Endothelial cell of umbilical vein (primary cell): ENCODE measurements around the gene TMIE. TPM values are rescaled to one million over a fixed set of nuclear protein-coding genes. Genes with fewer than 3 reads are reported as not detected.

Experiments used
- BruUV-seq: library from RNA; stranded (reverse); fragments of 400-500 nt; replicated peaks from 2 replicates; lab custom pipeline; 2021; lab: Mats Ljungman, UMichigan
- CTCF ChIA-PET: fragments of 300-600, 350-600 bp; sonication (Branson Sonifier 250); formaldehyde crosslinking; loops from one replicate; lab custom pipeline; 2021; ENCODE audit warnings: antibody characterized with exemption, inconsistent platforms; lab: Charles Lee
- POLR2A ChIA-PET: fragments of 300-600, 350-600 bp; sonication (Branson Sonifier 250); formaldehyde crosslinking; loops from one replicate; lab custom pipeline; 2021; ENCODE audit warnings: antibody characterized with exemption, inconsistent platforms; lab: Charles Lee
- DNase-seq: peaks from one replicate; pipeline ENCODE4 v3.0.0-alpha.2; 2011; ENCODE audit warnings: low read depth, low spot score
- FAIRE-seq: peaks from 2 replicates; lab custom pipeline; 2011; peaks lifted over from hg19 to GRCh38; lab: Jason Lieb, UNC
- H2AFZ ChIP-seq: 2 replicates; pipeline ENCODE4 v1.6.0; 2012; ENCODE audit warnings: low read depth, low read length, control low read depth, inconsistent platforms
- H3K27ac ChIP-seq: 2 replicates; pipeline ENCODE4 v1.5.1; 2011; ENCODE audit warnings: low read depth, mild to moderate bottlenecking, control low read depth, low read length, moderate library complexity; ENCODE audit not compliant: insufficient read depth
- H3K27me3 ChIP-seq, 2 experiments: 2 replicates each; pipeline versions ENCODE4 v1.6.0 to v1.6.1; 2011; ENCODE audit warnings: low read length in 2 of 2, mixed read lengths in 1 of 2; ENCODE audit not compliant: control insufficient read depth in 2 of 2, insufficient read depth in 2 of 2
- H3K36me3 ChIP-seq, 2 experiments: 2 replicates in 1 of 2; 3 replicates in 1 of 2; pipeline ENCODE4 v1.5.1; 2011; ENCODE audit warnings: low read length in 2 of 2, mild to moderate bottlenecking in 1 of 2, moderate library complexity in 1 of 2; ENCODE audit not compliant: control insufficient read depth in 2 of 2, insufficient read depth in 2 of 2; ENCODE audit errors: extremely low read depth in 1 of 2
- H3K4me1 ChIP-seq: 3 replicates; pipeline ENCODE4 v1.5.1; 2011; ENCODE audit warnings: mild to moderate bottlenecking, low read length; ENCODE audit not compliant: control insufficient read depth, insufficient read depth; ENCODE audit errors: extremely low read depth
- H3K4me2 ChIP-seq: 2 replicates; pipeline ENCODE4 v1.6.1; 2011; ENCODE audit warnings: low read length, control low read depth, mixed read lengths; ENCODE audit not compliant: insufficient read depth
- H3K4me3 ChIP-seq, 3 experiments: fragments of 200-600 bp in 1 of 3; sonication (generic), shearing (Covaris generic) in 1 of 3; replicated peaks in 1 of 3; 2 replicates each; pipeline ENCODE4 v1.5.1; 2011 to 2016; ENCODE audit warnings: control low read depth in 3 of 3, low read length in 3 of 3, mild to moderate bottlenecking in 2 of 3, inconsistent platforms in 1 of 3, low read depth in 1 of 3, moderate library complexity in 1 of 3; ENCODE audit not compliant: insufficient read depth in 1 of 3
- H3K79me2 ChIP-seq: 2 replicates; pipeline ENCODE4 v1.6.0; 2012; ENCODE audit warnings: low read length, inconsistent platforms; ENCODE audit not compliant: control insufficient read depth, insufficient read depth
- H3K9ac ChIP-seq: replicated peaks from 2 replicates; pipeline ENCODE3; 2011; ENCODE audit warnings: low read length, control low read depth; ENCODE audit not compliant: insufficient read depth; ENCODE audit errors: extremely low read depth
- H3K9me1 ChIP-seq: replicated peaks from 3 replicates; pipeline ENCODE4 v1.6.0; 2011; ENCODE audit warnings: mild to moderate bottlenecking, low read length; ENCODE audit not compliant: control insufficient read depth, insufficient read depth; ENCODE audit errors: extremely low read depth
- H3K9me3 ChIP-seq: replicated peaks from 2 replicates; pipeline ENCODE4 v1.5.1; 2012; ENCODE audit warnings: low read length, inconsistent platforms; ENCODE audit not compliant: control insufficient read depth, insufficient read depth
- H4K20me1 ChIP-seq: replicated peaks from 2 replicates; pipeline ENCODE3; 2011; ENCODE audit warnings: mild to moderate bottlenecking, low read length; ENCODE audit not compliant: control insufficient read depth, insufficient read depth; ENCODE audit errors: extremely low read depth
- EZH2 ChIP-seq: IDR thresholded peaks from 2 replicates; pipeline ENCODE4 v1.6.1; 2012; ENCODE audit warnings: borderline replicate concordance, low read depth, mild to moderate bottlenecking, moderate library complexity, low read length, inconsistent platforms; ENCODE audit not compliant: severe bottlenecking
- GATA2 ChIP-seq: IDR thresholded peaks from 2 replicates; pipeline ENCODE4 v1.7.0; 2011; ENCODE audit warnings: low read depth, mild to moderate bottlenecking, moderate library complexity, mixed read lengths, low read length; ENCODE audit not compliant: insufficient read length, insufficient read depth
- JUN ChIP-seq: IDR thresholded peaks from 2 replicates; pipeline ENCODE4 v1.6.1; 2011; ENCODE audit warnings: borderline replicate concordance, low read depth; ENCODE audit not compliant: insufficient read length, insufficient read depth
- MAX ChIP-seq: IDR thresholded peaks from 2 replicates; pipeline ENCODE4 v1.6.1; 2011; ENCODE audit not compliant: insufficient read depth, insufficient read length
- MYC ChIP-seq: IDR thresholded peaks from one replicate; pipeline ENCODE4 v1.6.1; 2011; ENCODE audit warnings: mild to moderate bottlenecking, low read depth, low read length
- POLR2A ChIP-seq: IDR thresholded peaks from 2 replicates; pipeline ENCODE4 v1.6.1; 2012; ENCODE audit warnings: low read depth, mild to moderate bottlenecking, control low read depth, low read length
- dilution Hi-C: fragments of 300-500 bp; cut with MboI; formaldehyde crosslinking; loops from one replicate; pipeline ENCODE4 v1.15.0; 2019; ENCODE audit warnings: low sequenced_read_pairs; ENCODE audit not compliant: extremely low pct_ligation_motif_present
- intact Hi-C: fragments of 100-400 bp; cut with micrococcal nuclease; formaldehyde crosslinking; loops from one replicate; pipeline ENCODE4 v1.10.0; 2022
- polyA plus RNA-seq, 4 experiments: library from polyadenylated mRNA; depleted of rRNA in 3 of 4; stranded (reverse) in 3 of 4; unstranded in 1 of 4; fragments of >200 nt; gene quantifications; 2 replicates each; pipeline versions ENCODE4 v1.2.1 to v1.2.3, GENCODE V29; 2011 to 2012; ENCODE audit warnings: missing spikeins in 1 of 4
- total RNA-seq: library from RNA; stranded (reverse); gene quantifications from 2 replicates; pipeline ENCODE4 v1.2.3, GENCODE V29; 2021
- TF ChIP-seq, protein P1 (sequence below), 2 donors: IDR thresholded peaks; 1 replicate in 1 of 2; 2 replicates in 1 of 2; pipeline ENCODE4 v1.5.1; 2011; ENCODE audit warnings: low read length in 2 of 2, mild to moderate bottlenecking in 2 of 2, moderate library complexity in 2 of 2, control low read depth in 1 of 2, inconsistent platforms in 1 of 2, low read depth in 1 of 2; ENCODE audit not compliant: insufficient read depth in 1 of 2; ENCODE audit errors: extremely low read depth in 1 of 2

TMIE gene
- total and polyA plus RNA-seq, 2 donors (not counting 3 experiments of a cell fraction or from before 2014, with no cell fraction given), result 0.15 to 0.27 TPM

DNA sequence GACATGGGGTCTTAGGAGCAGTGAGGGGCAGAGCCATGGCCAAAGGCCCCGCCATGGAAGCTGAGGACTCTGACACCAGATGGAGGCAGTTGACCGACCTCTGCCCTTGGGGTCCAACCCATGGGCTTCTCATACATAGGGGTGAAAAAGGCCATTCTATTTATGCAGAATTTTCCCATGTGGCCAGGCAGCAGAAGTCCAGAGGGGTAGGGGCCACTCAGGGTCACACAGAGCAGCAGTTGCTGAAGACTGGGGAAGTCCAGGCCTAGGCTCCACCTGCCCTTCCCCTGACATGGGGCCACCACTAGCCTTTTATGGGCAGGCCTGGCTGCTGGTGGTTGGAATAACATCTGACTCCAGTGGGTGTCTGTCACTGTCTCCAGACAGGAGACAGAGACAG, 10.1 kb downstream of the TMIE start:
- Histone ChIP-seq H3K4me1 (peaks cover 3% of the 10 kb centered on the region), H3K4me3 (no peak overlapping the region), H3K79me2 (no peaks in the 10 kb centered on the region), H2AFZ (no peak overlapping the region), H3K27me3 (no peaks in the 10 kb centered on the region), H3K9me3 (no peaks in the 10 kb centered on the region), H3K36me3 (no peaks in the 10 kb centered on the region), H3K4me2 (no peak overlapping the region), H3K9me1 (no peaks in the 10 kb centered on the region), H3K9ac (no peak overlapping the region), H3K27ac (no peak overlapping the region), H4K20me1 (no peaks in the 10 kb centered on the region)
- BruUV-seq, result no TSS peak
- no peak for FAIRE-seq
- no peak for TF ChIP-seq EZH2
- TF ChIP-seq POLR2A, result no peak
- TF ChIP-seq JUN, result no peak
- TF ChIP-seq MYC, result no peak
- ChIA-PET POLR2A (no interaction called here), CTCF (interaction anchor here (0.9 to 1.2 kb wide), 2 partner anchors 149 to 190 kb away, joined by 4 to 5 read pairs; no protein-coding TSS in a partner anchor)
- intact Hi-C loops, result no loop called here
- DNase-seq, result no peak
- dilution Hi-C loops, result no loop called here

- no peak for FAIRE-seq
- Histone ChIP-seq H3K9me1 (no peaks in the 10 kb centered on the region), H3K9me3 (no peaks in the 10 kb centered on the region), H3K36me3 (no peaks in the 10 kb centered on the region), H3K9ac (no peak overlapping the region), H3K27ac (no peak overlapping the region), H3K4me3 (no peak overlapping the region), H3K4me2 (no peak overlapping the region), H3K4me1 (no peaks in the 10 kb centered on the region), H3K27me3 (no peaks in the 10 kb centered on the region), H3K79me2 (no peaks in the 10 kb centered on the region), H4K20me1 (no peaks in the 10 kb centered on the region), H2AFZ (no peak overlapping the region)
- dilution Hi-C loops (no loop called here), intact Hi-C loops (no loop called here)
- no peak for DNase-seq
- CTCF ChIA-PET, result no interaction called here
- POLR2A ChIA-PET, result no interaction called here
- no TSS peak for BruUV-seq
- TF ChIP-seq MAX, result no peak
- no peak for TF ChIP-seq JUN
- TF ChIP-seq GATA2, result no peak
- TF ChIP-seq, protein P1, sequence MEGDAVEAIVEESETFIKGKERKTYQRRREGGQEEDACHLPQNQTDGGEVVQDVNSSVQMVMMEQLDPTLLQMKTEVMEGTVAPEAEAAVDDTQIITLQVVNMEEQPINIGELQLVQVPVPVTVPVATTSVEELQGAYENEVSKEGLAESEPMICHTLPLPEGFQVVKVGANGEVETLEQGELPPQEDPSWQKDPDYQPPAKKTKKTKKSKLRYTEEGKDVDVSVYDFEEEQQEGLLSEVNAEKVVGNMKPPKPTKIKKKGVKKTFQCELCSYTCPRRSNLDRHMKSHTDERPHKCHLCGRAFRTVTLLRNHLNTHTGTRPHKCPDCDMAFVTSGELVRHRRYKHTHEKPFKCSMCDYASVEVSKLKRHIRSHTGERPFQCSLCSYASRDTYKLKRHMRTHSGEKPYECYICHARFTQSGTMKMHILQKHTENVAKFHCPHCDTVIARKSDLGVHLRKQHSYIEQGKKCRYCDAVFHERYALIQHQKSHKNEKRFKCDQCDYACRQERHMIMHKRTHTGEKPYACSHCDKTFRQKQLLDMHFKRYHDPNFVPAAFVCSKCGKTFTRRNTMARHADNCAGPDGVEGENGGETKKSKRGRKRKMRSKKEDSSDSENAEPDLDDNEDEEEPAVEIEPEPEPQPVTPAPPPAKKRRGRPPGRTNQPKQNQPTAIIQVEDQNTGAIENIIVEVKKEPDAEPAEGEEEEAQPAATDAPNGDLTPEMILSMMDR (IDR thresholded peaks at IDR 0.05; ENCODE audit: extremely low read depth in 1 of 2, insufficient read depth in 1 of 2, low read depth in 1 of 2, low read length in 2 of 2), result no peak
Measured at GRCh38 chr3:46711760-46712159, 10.6 kb downstream of the TMIE start.
